NT2/D1 (cell line): Measurements from ENCODE around the gene USP17L22.
"Not testable (repeated sequence)": the region's sequence is repeated elsewhere in the genome, so short reads cannot be mapped to it uniquely, and the experiment has no call there.

Experiments
- SUZ12 ChIP-seq: IDR thresholded peaks from 2 replicates; pipeline ENCODE4 v1.6.1; 2011; ENCODE audit not compliant: insufficient read length, insufficient read depth; ENCODE audit errors: extremely low read depth
- YY1 ChIP-seq: IDR thresholded peaks from 2 replicates; pipeline ENCODE4 v1.6.1; 2011; ENCODE audit not compliant: insufficient read length, insufficient read depth

GRCh38 chr4:9219852-9220251, 47.6 kb upstream of the USP17L22 start, which contains the start of gene USP17L12:
- not testable (repeated sequence) for TF ChIP-seq SUZ12, YY1
